SH-SY5Y (cell line): ENCODE measurements around the gene SYNGR1.

Experiments used
- GATA2 ChIP-seq: IDR thresholded peaks from 2 replicates; pipeline ENCODE4 v1.6.1; 2011; ENCODE audit warnings: mild to moderate bottlenecking, low read depth, low read length
- GATA3 ChIP-seq: IDR thresholded peaks from 2 replicates; pipeline ENCODE4 v1.6.1; 2011; ENCODE audit warnings: low read depth, mild to moderate bottlenecking, low read length, moderate library complexity

GRCh38 chr22:39360242-39360641 is 10.5 kb downstream of the SYNGR1 start:
- TF ChIP-seq GATA3 = no peak
- no peak for TF ChIP-seq GATA2
